Measurements from ENCODE around the gene MORF4L1. TPM values are rescaled to one million over a fixed set of nuclear protein-coding genes. Genes with fewer than 3 reads are reported as not detected.

MORF4L1 gene
- total RNA-seq, 2 donors from 2014 or later = 151 to 304 TPM

DNA sequence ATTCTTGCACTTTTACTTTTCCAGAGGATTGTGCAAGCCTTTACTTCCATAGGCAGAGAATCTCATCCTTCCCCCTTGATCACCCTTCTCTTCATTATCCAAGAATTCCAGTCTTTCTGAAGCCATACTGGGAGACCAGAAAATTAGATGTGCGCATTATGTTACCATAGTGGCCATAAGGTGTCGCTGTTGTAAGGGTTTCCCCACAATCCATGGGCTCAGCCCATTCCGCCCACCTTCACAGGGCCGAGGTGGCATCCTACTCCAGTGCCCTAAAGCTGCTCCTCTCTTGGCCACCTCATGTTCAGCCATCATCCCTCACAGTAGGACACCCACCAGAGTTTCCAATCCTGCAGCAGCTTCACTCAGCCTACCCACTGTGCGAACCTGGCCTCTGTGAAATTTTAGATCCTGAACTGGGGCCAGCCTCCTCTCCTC, 37.1 kb downstream of the MORF4L1 start:
- Histone ChIP-seq H3K4me1 (replicated peaks) (peaks cover 2% of the 10 kb centered on the region), H3K36me3 (no peaks in the 10 kb centered on the region), H3K9me3 (no peaks in the 10 kb centered on the region), H3K27me3 (replicated peaks; ENCODE audit: insufficient read depth) (no peaks in the 10 kb centered on the region), H3K4me3 (no peak overlapping the region), H3K27ac (no peak overlapping the region)
- DNase-seq (ENCODE audit: low spot score) = no peak
- intact Hi-C loops (cut with DNase I) = loop anchor here (2.0 to 10.0 kb wide), 3 partner anchors 37 to 275 kb away; partner anchors contain the start of gene CTSH
- TF ChIP-seq POLR2A (IDR thresholded peaks at IDR 0.05) (no peak), POLR2AphosphoS5 (IDR thresholded peaks at IDR 0.05) (peak; percentile 18), CTCF (IDR thresholded peaks at IDR 0.05) (peak; percentile 67 to 75 (median 69))
- 44% methylated on average over 5 of the region's 5 CpGs for WGBS

DNA sequence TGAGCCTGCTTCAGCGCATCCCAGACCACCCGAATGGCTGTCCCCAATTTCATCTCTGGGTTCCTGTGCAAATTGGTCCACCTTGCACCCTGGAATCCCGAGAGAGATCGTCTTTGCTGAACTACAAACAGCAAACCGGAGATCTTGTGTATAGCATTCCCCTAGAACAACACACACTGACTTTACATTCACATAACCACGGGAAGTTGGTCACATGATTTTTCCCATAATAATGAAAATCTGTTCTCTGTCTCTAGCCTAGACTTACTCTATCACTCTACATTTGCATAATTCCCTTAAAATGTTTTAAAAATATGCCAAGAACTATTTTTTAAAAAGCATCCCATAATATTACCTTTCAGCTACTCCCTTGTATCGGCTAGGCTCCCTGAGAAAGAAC, 37.6 kb downstream of the MORF4L1 start:
- intact Hi-C loops (cut with DNase I) = loop anchor here (2.0 to 10.0 kb wide), 3 partner anchors 37 to 275 kb away; partner anchors contain the start of gene CTSH

DNA sequence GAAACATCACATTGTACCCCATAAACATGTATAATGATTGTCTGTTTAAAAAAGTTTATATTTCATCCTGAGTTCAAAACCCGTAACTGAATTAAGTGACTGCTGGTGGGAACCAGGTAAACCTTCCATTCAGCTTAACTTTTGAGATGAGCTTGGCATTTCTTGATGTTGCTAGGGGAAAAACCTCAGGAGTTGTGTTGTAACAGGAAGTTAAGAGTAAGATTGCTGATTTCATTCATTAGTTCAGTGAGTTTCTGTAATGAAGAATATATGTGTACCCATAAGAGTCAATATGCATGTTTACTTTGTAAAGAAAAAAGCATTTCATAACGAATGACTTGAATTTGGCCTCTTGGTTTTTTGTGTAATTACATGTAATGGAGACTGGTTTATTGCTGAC, 39.6 kb downstream of the MORF4L1 start:
- 57% methylated on average over 2 of the region's 2 CpGs for WGBS

More for the DNA sequence above, 37.6 kb downstream of the MORF4L1 start:
- TF ChIP-seq POLR2AphosphoS5 (IDR thresholded peaks at IDR 0.05) (no peak), POLR2A (IDR thresholded peaks at IDR 0.05) (no peak), CTCF (IDR thresholded peaks at IDR 0.05) (no peak)
- 62% methylated on average over 7 of the region's 7 CpGs for WGBS
- no peaks in the 10 kb centered on the region for H3K9me3 ChIP-seq
- DNase-seq (ENCODE audit: low spot score) = no peak
- no peak overlapping the region for H3K4me3 ChIP-seq
- H3K27ac ChIP-seq = no peak overlapping the region
- no peaks in the 10 kb centered on the region for H3K27me3 ChIP-seq (replicated peaks; ENCODE audit: insufficient read depth)
- H3K36me3 ChIP-seq = no peaks in the 10 kb centered on the region
- H3K4me1 ChIP-seq (replicated peaks) = peaks cover 2% of the 10 kb centered on the region

DNA sequence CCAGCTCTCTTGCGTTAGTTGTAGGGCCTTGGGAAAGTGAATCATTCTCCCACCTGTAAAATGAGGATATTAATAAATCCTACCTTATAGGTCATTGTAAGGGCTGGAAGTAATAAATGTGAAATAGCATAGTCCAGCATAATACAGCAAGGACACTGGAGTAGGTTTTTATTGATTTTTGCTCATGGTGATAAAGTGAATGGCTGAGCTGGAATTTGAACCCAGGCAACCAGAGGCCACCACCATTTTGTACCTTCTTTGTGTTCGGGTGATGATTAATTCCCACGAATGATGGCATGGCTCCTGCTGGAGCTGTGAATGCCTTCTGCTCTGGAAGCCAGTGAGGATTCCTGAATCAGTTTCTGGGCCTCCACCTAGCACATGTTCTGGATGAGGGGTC, 40.3 kb downstream of the MORF4L1 start:
- Histone ChIP-seq H3K9me3 (no peaks in the 10 kb centered on the region), H3K4me1 (replicated peaks) (peaks cover 2% of the 10 kb centered on the region), H3K27ac (peak overlapping the region in 1 of 2 donors; percentile 81), H3K36me3 (no peaks in the 10 kb centered on the region), H3K4me3 (no peak overlapping the region), H3K27me3 (replicated peaks; ENCODE audit: insufficient read depth) (no peaks in the 10 kb centered on the region)
- TF ChIP-seq POLR2A (IDR thresholded peaks at IDR 0.05) (no peak), CTCF (IDR thresholded peaks at IDR 0.05) (no peak), POLR2AphosphoS5 (IDR thresholded peaks at IDR 0.05) (no peak)
- intact Hi-C loops (cut with DNase I) = loop anchor here (5.0 to 10.0 kb wide), 2 partner anchors 34 to 272 kb away; partner anchors contain the start of gene CTSH
- WGBS = 92% methylated on average over 3 of the region's 3 CpGs
- DNase-seq (ENCODE audit: low spot score) = no peak

More for the DNA sequence above, 39.6 kb downstream of the MORF4L1 start:
- DNase-seq (ENCODE audit: low spot score) = no peak
- Histone ChIP-seq H3K4me1 (replicated peaks) (peaks cover 2% of the 10 kb centered on the region), H3K4me3 (no peak overlapping the region), H3K36me3 (no peaks in the 10 kb centered on the region), H3K9me3 (no peaks in the 10 kb centered on the region), H3K27me3 (replicated peaks; ENCODE audit: insufficient read depth) (no peaks in the 10 kb centered on the region), H3K27ac (no peak overlapping the region)
- intact Hi-C loops (cut with DNase I) = loop anchor here (5.0 to 10.0 kb wide), 2 partner anchors 35 to 272 kb away; partner anchors contain the start of gene CTSH
- TF ChIP-seq CTCF (IDR thresholded peaks at IDR 0.05) = no peak
- no peak for TF ChIP-seq POLR2AphosphoS5 (IDR thresholded peaks at IDR 0.05)
- no peak for TF ChIP-seq POLR2A (IDR thresholded peaks at IDR 0.05)

Data from prostate gland (tissue), 2 donors.